Measurements from ENCODE around the gene TTLL11.

TTLL11 gene

GRCh38 chr9:121813519-121814210 is 279.4 kb downstream of the TTLL11 start:
- DNase-seq, result no peak
- CTCF ChIA-PET, result no interaction called here
- Mint-ChIP-seq H3K27ac (no peak overlapping the region), H3K27me3 (peaks cover 8% of the 10 kb centered on the region), H3K9me3 (no peaks in the 10 kb centered on the region), H3K4me1 (no peaks in the 10 kb centered on the region), H3K36me3 (no peaks in the 10 kb centered on the region), H3K4me3 (no peak overlapping the region)

- CTCF ChIA-PET, result no interaction called here
These were observed 280.9 kb downstream of the TTLL11 start for GRCh38 chr9:121812159-121812735.

DNA sequence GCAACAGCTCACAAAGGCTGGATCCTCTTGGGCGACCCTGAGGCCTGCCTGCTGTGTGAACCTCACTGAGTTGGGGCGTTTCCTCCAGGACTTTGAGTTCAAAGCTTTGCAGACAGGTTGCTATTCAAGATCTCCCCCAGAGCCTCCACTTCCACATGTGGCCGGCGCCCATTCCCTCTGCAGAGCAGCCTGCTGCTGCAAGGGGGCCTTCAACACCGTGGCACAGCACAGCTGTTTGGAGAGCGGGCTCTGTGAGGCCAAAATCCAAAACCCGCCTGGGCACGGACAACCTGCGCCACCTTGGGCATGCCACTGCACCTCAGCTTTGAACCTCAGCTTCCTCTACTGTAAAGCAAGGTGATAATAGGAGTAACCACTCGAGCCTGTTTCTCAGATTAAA is 281.4 kb downstream of the TTLL11 start:
- no peaks in the 10 kb centered on the region for H3K4me1 Mint-ChIP-seq
- no peak for DNase-seq
- no peak overlapping the region for H3K4me3 Mint-ChIP-seq
- CTCF ChIA-PET, result no interaction called here
- no peaks in the 10 kb centered on the region for H3K36me3 Mint-ChIP-seq
- no peaks in the 10 kb centered on the region for H3K9me3 Mint-ChIP-seq
- no peak overlapping the region for H3K27ac Mint-ChIP-seq
- H3K27me3 Mint-ChIP-seq, result no peaks in the 10 kb centered on the region

More at GRCh38 chr9:121812159-121812735, 280.9 kb downstream of the TTLL11 start:
- Mint-ChIP-seq H3K36me3 (no peaks in the 10 kb centered on the region), H3K4me3 (no peak overlapping the region), H3K4me1 (no peaks in the 10 kb centered on the region), H3K9me3 (no peaks in the 10 kb centered on the region), H3K27ac (no peak overlapping the region), H3K27me3 (no peaks in the 10 kb centered on the region)
- DNase-seq, result no peak

GRCh38 chr9:121811140-121811539 is 282.0 kb downstream of the TTLL11 start:
- no peaks in the 10 kb centered on the region for H3K9me3 Mint-ChIP-seq
- H3K27me3 Mint-ChIP-seq, result no peaks in the 10 kb centered on the region
- no peaks in the 10 kb centered on the region for H3K4me1 Mint-ChIP-seq
- CTCF ChIA-PET, result no interaction called here
- H3K4me3 Mint-ChIP-seq, result no peak overlapping the region
- no peak overlapping the region for H3K27ac Mint-ChIP-seq
- DNase-seq, result no peak
- no peaks in the 10 kb centered on the region for H3K36me3 Mint-ChIP-seq

- no peak for DNase-seq
- Mint-ChIP-seq H3K27ac (no peak overlapping the region), H3K4me1 (no peaks in the 10 kb centered on the region), H3K27me3 (no peaks in the 10 kb centered on the region), H3K4me3 (no peak overlapping the region), H3K9me3 (no peaks in the 10 kb centered on the region), H3K36me3 (no peaks in the 10 kb centered on the region)
- CTCF ChIA-PET, result no interaction called here
These were observed 282.6 kb downstream of the TTLL11 start for GRCh38 chr9:121810489-121810888.

GRCh38 chr9:121809356-121810050 is 283.6 kb downstream of the TTLL11 start:
- DNase-seq, result no peak
- Mint-ChIP-seq H3K27me3 (no peaks in the 10 kb centered on the region), H3K4me3 (no peak overlapping the region), H3K4me1 (no peaks in the 10 kb centered on the region), H3K36me3 (no peaks in the 10 kb centered on the region), H3K9me3 (peaks cover 3% of the 10 kb centered on the region), H3K27ac (no peak overlapping the region)
- CTCF ChIA-PET, result no interaction called here

- Mint-ChIP-seq H3K36me3 (no peaks in the 10 kb centered on the region), H3K4me3 (no peak overlapping the region), H3K27me3 (no peaks in the 10 kb centered on the region), H3K4me1 (no peaks in the 10 kb centered on the region), H3K9me3 (peaks cover 3% of the 10 kb centered on the region), H3K27ac (no peak overlapping the region)
- CTCF ChIA-PET, result no interaction called here
- DNase-seq, result no peak
These were observed 284.3 kb downstream of the TTLL11 start for GRCh38 chr9:121808781-121809180.

DNA sequence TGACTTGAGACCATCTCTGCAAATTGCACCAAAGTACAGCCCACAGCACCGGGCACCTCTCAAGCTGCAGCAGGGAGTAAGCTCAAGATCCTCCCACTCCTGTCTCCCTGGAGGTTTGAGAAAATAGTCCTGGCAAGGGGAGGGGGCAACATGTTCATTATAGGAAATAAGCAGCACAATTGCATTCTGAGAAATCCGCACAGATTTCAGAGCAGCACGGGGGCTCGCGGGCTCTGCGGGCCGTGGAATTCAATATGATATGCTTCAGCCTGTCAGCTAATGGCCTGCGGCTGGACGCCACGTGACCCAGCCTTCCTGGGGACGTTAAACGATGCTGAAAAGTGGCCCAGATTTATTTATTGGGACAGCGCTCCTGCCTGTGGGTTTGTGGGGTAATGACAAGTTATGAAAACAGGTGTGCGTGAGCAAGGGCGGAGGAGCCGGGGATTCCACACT is 285.3 kb downstream of the TTLL11 start:
- Mint-ChIP-seq H3K4me3 (no peak overlapping the region), H3K36me3 (no peaks in the 10 kb centered on the region), H3K9me3 (peaks cover 3% of the 10 kb centered on the region), H3K27me3 (no peaks in the 10 kb centered on the region), H3K4me1 (no peaks in the 10 kb centered on the region), H3K27ac (no peak overlapping the region)
- CTCF ChIA-PET, result no interaction called here
- DNase-seq, result no peak

- no peak for DNase-seq
- CTCF ChIA-PET, result no interaction called here
- no peaks in the 10 kb centered on the region for H3K4me1 Mint-ChIP-seq
- no peaks in the 10 kb centered on the region for H3K27me3 Mint-ChIP-seq
- H3K27ac Mint-ChIP-seq, result no peak overlapping the region
- H3K4me3 Mint-ChIP-seq, result no peak overlapping the region
- peaks cover 3% of the 10 kb centered on the region for H3K9me3 Mint-ChIP-seq
- H3K36me3 Mint-ChIP-seq, result no peaks in the 10 kb centered on the region
These were observed 285.9 kb downstream of the TTLL11 start for GRCh38 chr9:121807069-121807822.

DNA sequence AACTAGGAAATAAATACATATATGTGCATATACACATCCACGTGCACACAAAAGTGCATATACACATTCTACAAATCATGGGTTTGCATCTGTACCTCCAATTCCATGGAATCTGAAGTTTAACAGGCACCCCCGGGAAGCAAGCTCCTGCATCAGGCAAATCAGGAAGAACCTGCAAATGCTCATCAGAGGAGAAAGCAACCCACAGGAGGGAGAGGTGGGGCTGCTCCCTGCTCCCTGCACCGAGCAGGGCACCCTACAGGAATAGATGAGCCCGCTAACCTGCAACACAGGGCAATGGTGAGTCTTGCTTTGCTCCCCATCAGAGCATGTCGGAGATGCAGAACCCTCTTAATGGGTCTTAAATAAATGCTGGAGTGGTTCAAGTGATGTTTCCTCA is 290.4 kb downstream of the TTLL11 start:
- CTCF ChIA-PET, result no interaction called here
- Mint-ChIP-seq H3K27ac (no peak overlapping the region), H3K4me1 (no peaks in the 10 kb centered on the region), H3K9me3 (peaks cover 3% of the 10 kb centered on the region), H3K4me3 (no peak overlapping the region), H3K36me3 (no peaks in the 10 kb centered on the region), H3K27me3 (peaks cover 3% of the 10 kb centered on the region)
- no peak for DNase-seq

GRCh38 chr9:121801579-121801978 is 291.5 kb downstream of the TTLL11 start:
- CTCF ChIA-PET, result no interaction called here
- no peaks in the 10 kb centered on the region for H3K4me1 Mint-ChIP-seq
- DNase-seq, result no peak
- H3K4me3 Mint-ChIP-seq, result no peak overlapping the region
- no peak overlapping the region for H3K27ac Mint-ChIP-seq
- H3K9me3 Mint-ChIP-seq, result peaks cover 3% of the 10 kb centered on the region
- no peaks in the 10 kb centered on the region for H3K36me3 Mint-ChIP-seq
- peaks cover 10% of the 10 kb centered on the region for H3K27me3 Mint-ChIP-seq

DNA sequence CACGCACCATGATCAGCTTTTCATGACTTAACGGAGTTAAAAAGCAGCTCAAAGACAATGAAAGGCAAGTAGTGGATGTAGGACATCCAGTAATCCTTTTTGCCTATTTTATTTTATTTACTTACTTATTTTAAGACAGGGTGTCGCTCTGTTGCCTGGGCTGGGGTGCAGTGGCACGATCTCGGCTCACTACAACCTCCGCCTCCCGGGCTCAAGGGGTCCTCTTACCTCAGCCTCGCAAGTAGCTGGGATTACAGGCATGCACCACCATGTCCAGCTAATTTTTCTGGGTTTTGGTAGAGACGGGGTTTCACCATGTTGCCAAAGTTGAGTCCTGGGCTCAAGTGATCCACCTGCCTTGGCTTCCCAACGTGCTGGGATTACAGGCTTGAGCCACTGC is 292.7 kb downstream of the TTLL11 start:
- CTCF ChIA-PET, result no interaction called here
- Mint-ChIP-seq H3K9me3 (peaks cover 3% of the 10 kb centered on the region), H3K36me3 (no peaks in the 10 kb centered on the region), H3K27ac (no peak overlapping the region), H3K4me3 (no peak overlapping the region), H3K4me1 (no peaks in the 10 kb centered on the region), H3K27me3 (peaks cover 10% of the 10 kb centered on the region)
- no peak for DNase-seq

DNA sequence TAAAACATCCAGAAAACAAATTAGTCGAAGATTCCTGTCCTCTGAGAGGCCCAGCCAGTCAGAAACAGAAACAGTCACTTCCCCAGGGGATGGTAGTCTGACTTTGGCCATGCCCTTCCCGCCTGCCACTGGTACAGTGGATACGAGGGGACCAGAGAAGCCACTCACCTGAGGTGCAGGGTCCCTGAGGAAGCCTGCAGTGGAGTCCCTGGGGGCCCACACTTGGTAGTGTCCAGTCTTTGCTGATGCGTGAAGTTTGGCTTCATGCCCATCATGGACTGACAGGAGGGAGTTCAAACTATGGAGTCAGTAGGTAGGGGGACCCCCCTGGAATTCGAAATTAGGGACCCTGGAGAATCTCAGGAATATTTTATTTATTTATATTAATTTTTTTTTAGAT is 294.2 kb downstream of the TTLL11 start:
- H3K4me1 Mint-ChIP-seq, result no peaks in the 10 kb centered on the region
- no peaks in the 10 kb centered on the region for H3K36me3 Mint-ChIP-seq
- peaks cover 16% of the 10 kb centered on the region for H3K27me3 Mint-ChIP-seq
- H3K4me3 Mint-ChIP-seq, result no peak overlapping the region
- CTCF ChIA-PET, result no interaction called here
- DNase-seq, result no peak
- H3K27ac Mint-ChIP-seq, result no peak overlapping the region
- no peaks in the 10 kb centered on the region for H3K9me3 Mint-ChIP-seq

DNA sequence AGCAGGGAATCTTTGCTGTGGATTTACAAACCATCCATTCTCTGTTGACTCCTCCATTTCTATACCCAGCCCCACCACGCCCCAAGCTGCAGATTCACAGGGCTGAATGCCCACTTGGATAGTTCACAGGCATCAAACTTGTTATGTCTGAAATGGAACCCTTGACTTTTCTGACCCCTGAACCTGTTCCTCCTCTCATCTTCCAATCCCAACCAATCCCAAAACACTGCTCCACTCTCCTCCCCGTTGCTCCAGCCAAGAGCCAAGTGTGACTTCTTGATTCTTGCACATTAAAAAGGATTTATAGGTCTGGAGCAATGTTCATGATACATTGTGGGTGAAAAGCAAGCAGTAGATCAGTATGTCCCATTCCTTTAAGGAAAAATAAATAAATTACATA is 296.0 kb downstream of the TTLL11 start:
- Mint-ChIP-seq H3K9me3 (no peaks in the 10 kb centered on the region), H3K27ac (no peak overlapping the region), H3K4me1 (no peaks in the 10 kb centered on the region), H3K27me3 (peaks cover 20% of the 10 kb centered on the region), H3K4me3 (no peak overlapping the region), H3K36me3 (no peaks in the 10 kb centered on the region)
- CTCF ChIA-PET, result no interaction called here
- no peak for DNase-seq

Measured in activated naive CD4-positive, alpha-beta T cell treated with anti-CD3 and anti-CD28 coated beads, Interleukin-2, amount 10 ng/mL, durations not matched to agents 7 days and 5 days (primary cell).